AG09319 (cell line): ENCODE measurements around the gene CD69.

Experiments used
- DNase-seq: peaks from one replicate; pipeline ENCODE4 v3.0.0-alpha.2; 2010; ENCODE audit warnings: low read depth; ENCODE audit errors: extremely low read depth
- TF ChIP-seq, protein P1 (sequence below): IDR thresholded peaks from 2 replicates; pipeline ENCODE4 v1.5.1; 2011; ENCODE audit warnings: low read depth, mild to moderate bottlenecking, inconsistent platforms, low read length, moderate library complexity

The CD69 gene

DNA sequence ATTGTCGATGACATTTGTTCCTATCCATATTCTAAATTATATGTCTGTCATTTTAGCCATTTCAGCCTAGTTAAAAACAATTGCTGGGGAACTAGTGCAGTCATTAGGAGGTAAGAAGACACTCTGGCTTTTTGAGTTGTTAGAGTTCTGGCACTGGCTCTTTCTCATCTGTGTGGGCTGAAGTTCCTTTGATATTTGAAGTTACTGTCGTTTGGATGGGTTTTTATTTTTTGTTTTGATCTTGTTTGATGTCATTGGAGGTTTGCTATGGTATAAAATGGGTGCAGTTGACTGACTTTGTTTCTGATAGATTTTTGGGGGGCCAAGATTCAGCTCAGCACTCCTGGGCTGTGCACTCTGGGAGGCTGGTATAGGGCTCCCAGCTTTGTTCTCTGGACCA lies 20.7 kb upstream of the CD69 start:
- TF ChIP-seq, protein P1, sequence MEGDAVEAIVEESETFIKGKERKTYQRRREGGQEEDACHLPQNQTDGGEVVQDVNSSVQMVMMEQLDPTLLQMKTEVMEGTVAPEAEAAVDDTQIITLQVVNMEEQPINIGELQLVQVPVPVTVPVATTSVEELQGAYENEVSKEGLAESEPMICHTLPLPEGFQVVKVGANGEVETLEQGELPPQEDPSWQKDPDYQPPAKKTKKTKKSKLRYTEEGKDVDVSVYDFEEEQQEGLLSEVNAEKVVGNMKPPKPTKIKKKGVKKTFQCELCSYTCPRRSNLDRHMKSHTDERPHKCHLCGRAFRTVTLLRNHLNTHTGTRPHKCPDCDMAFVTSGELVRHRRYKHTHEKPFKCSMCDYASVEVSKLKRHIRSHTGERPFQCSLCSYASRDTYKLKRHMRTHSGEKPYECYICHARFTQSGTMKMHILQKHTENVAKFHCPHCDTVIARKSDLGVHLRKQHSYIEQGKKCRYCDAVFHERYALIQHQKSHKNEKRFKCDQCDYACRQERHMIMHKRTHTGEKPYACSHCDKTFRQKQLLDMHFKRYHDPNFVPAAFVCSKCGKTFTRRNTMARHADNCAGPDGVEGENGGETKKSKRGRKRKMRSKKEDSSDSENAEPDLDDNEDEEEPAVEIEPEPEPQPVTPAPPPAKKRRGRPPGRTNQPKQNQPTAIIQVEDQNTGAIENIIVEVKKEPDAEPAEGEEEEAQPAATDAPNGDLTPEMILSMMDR: no peak
- no peak for DNase-seq

DNA sequence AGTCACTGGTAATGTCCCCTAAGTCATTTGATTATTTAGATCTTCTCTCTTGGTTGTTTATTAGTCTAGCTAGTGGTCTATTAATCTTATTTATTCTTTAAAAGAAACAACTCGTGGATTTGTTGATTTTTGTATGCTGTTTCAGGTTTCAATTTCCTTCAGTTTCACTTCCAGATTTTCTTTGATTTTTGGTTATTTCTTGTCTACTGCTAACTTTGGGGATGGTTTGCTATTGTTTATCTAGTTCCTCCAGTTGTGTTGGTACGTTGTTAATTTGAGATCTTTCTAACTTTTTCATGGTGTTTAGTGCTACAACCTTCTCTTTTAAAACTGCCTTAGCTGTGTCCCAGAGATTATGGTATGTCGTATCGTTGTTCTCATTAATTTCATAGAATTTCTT lies 18.5 kb upstream of the CD69 start:
- TF ChIP-seq, protein P1: no peak
- DNase-seq: no peak

DNA sequence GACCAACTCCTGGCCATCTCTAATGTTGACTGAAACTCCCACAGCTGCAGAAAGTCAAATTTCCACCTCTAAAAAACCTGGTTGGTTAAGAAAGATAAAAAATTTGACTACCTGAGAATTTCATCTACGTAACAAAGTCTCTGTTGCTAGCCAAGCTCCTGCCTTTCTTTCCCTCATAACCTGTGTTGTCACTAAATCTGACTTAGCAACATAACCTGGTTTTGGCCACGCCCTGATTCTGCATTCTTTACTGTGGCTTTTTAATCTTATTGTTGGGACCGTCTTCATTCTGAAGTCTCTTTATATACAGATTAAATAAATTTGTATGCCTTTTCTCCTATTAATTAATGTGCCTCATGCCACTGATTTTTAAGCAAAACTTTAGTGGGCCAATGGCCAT lies 16.1 kb upstream of the CD69 start:
- DNase-seq: no peak

DNA sequence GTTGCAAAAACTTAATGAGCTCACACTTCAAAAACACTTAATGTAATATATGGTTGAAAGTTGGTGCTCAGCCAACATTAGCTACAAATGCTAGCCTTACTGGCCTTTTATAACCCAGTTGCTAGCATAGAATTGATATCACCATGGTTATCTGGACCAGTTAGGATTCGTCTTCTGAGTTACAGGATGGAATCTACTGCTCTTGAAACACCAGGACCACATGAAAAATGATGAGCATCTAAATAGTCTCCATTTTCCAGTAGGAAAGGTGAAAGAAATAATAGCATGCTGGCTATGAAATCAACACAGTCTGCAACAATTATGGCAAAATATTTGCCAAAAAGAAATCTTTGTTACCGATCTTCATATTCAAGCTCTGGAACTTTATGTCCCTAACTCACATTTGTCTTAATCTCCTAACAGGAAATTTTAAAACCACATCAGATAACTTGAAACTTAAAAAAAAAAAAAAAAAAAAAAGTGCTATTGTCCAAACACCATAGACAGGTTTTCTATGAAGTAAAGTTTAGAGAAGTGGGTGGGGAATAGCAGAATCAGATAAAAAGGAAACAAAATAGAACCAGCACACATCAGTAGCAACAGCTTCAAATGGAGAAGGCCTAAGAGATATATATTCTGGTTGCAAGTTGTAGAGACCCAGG lies 12.6 kb upstream of the CD69 start:
- TF ChIP-seq, protein P1: no peak
- DNase-seq: no peak

More for the DNA sequence above, 16.1 kb upstream of the CD69 start:
- TF ChIP-seq, protein P1: no peak

DNA sequence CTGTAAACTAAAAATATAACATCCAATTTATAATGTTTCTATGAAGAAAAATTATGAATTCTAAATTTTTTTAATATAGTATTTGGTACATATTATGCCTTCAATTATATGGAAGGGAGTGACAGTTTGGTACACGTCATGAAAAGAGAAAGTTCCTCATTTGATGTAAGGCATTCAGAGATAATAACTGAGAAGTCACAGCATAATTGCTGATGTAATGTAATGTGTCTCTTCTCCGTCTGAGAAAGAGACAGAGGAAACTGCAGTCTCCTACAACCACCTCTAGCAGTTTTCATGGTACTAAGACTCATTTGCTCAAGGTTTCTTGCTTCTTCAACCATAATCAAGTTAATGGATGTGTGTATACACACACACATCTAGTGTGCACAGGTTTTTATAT lies 2.3 kb upstream of the CD69 start:
- no peak for DNase-seq
- TF ChIP-seq, protein P1: no peak

DNA sequence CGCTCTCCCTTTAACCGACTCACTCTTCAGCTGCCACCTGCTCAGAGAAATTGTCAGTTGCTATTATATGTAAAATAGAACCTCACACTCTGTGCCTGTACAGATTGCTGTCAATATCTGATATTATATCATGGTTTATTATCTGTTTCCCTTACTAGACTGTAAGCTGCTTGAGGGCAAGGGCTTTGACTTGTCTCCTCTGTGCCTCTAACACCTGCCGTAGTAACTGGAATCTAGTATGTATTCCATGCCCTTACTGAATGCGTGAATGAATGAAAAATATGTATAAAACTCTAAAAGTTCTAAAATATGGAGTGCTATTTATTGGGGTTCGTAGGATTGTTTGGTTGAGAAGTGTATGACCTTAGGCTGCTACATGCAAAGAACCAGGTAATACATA lies 1.7 kb upstream of the CD69 start:
- DNase-seq: no peak
- TF ChIP-seq, protein P1: no peak

DNA sequence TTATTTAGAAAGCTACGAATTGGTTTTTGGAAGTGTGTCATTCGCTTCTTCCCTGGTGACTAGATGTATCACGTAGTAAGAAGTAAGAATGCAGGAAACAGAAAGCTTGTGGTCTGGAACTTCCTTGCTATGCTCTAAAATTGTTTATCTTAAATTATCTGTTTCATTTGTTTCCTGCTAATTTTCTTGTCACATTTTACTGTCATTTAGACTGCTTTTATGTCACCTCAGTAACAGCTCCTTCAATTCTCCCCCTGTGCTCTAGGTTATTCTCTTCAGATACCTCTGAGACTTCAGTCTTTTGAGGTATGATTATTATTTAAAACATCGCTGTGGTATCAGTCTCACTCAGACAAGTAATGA lies 699 bp upstream of the CD69 start:
- DNase-seq: no peak
- TF ChIP-seq, protein P1: no peak
